ENCODE data around the gene DNM1L. TPM values are rescaled to one million over a fixed set of nuclear protein-coding genes. Genes with fewer than 3 reads are reported as not detected.

Gene DNM1L
- total and polyA plus RNA-seq, 8 donors = 17.7 to 157 (median 36.7) TPM

DNA sequence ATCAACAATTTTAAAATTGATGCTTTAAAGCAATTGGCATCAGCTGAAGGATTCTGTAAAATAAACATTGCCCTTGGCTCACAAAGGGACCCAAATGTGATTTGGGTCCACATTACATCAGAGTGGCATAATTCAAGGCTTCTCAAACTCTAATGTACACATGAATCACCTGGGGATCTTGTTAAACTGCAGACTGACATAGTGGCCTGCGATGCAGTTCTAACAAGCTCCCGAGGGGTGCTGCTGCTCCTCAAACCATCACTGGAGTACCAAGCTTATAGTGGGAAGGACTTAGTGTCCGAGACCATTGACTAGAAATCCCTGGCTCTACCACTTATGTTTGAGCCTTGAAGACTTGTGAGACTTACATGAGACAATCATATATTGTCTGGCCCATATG, 31.8 kb upstream of the DNM1L start:
- 67 to 93% (median 78%) methylated on average over 3 of the region's 3 CpGs for WGBS, 5 donors
- H3K4me3 ChIP-seq = no peak overlapping the region
- peaks cover 6 to 37% (median 34%) of the 10 kb centered on the region in 4 donors for H3K36me3 ChIP-seq
- H3K9me3 ChIP-seq = no peaks in the 10 kb centered on the region
- TF ChIP-seq EP300 (IDR thresholded peaks at IDR 0.05) (no peak), POLR2A (IDR thresholded peaks at IDR 0.05) (no peak), POLR2AphosphoS5 (IDR thresholded peaks at IDR 0.05) (no peak)
- TF ChIP-seq, protein P1, sequence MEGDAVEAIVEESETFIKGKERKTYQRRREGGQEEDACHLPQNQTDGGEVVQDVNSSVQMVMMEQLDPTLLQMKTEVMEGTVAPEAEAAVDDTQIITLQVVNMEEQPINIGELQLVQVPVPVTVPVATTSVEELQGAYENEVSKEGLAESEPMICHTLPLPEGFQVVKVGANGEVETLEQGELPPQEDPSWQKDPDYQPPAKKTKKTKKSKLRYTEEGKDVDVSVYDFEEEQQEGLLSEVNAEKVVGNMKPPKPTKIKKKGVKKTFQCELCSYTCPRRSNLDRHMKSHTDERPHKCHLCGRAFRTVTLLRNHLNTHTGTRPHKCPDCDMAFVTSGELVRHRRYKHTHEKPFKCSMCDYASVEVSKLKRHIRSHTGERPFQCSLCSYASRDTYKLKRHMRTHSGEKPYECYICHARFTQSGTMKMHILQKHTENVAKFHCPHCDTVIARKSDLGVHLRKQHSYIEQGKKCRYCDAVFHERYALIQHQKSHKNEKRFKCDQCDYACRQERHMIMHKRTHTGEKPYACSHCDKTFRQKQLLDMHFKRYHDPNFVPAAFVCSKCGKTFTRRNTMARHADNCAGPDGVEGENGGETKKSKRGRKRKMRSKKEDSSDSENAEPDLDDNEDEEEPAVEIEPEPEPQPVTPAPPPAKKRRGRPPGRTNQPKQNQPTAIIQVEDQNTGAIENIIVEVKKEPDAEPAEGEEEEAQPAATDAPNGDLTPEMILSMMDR (IDR thresholded peaks at IDR 0.05) = no peak
- intact Hi-C loops (cut with DNase I; ENCODE audit: low total_unique reads) = no loop called here
- H3K27me3 ChIP-seq = no peaks in the 10 kb centered on the region
- H3K4me1 ChIP-seq = peaks cover 0 to 15% (median 6%) of the 10 kb centered on the region in 4 donors
- DNase-seq = no peak
- H3K27ac ChIP-seq = no peak overlapping the region

DNA sequence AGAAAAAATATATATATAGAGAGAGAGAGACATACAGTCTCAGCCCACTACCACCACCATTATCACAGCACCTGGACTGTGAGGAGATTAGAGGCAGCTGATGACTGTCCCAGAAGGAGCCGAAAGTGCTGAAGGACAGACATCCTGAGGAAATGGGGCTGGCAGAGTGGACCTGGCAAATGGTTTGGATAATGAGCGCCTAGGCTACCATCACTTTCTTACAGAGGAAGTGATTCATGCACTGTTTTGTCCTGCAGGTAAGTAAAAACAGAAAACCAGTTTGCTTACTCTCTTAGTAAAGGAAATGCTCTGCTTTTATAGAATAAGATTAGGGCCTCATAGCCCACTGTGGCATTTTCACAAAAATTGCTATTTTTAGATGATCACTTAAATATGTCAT, 28.6 kb upstream of the DNM1L start:
- intact Hi-C loops (cut with DNase I; ENCODE audit: low total_unique reads) = no loop called here
- H3K36me3 ChIP-seq = peaks cover 0 to 12% (median 9%) of the 10 kb centered on the region in 4 donors
- no peaks in the 10 kb centered on the region for H3K27me3 ChIP-seq
- no peak overlapping the region for H3K27ac ChIP-seq
- DNase-seq = no peak
- no peak for TF ChIP-seq POLR2AphosphoS5 (IDR thresholded peaks at IDR 0.05)
- TF ChIP-seq POLR2A (IDR thresholded peaks at IDR 0.05) = no peak
- TF ChIP-seq, protein P1 (IDR thresholded peaks at IDR 0.05) = no peak
- TF ChIP-seq EP300 (IDR thresholded peaks at IDR 0.05) = no peak
- peaks cover 0 to 15% (median 6%) of the 10 kb centered on the region in 4 donors for H3K4me1 ChIP-seq
- WGBS, 5 donors = 51 to 81% (median 68%) methylated on average over 2 of the region's 2 CpGs
- H3K4me3 ChIP-seq = no peak overlapping the region
- H3K9me3 ChIP-seq = no peaks in the 10 kb centered on the region

DNA sequence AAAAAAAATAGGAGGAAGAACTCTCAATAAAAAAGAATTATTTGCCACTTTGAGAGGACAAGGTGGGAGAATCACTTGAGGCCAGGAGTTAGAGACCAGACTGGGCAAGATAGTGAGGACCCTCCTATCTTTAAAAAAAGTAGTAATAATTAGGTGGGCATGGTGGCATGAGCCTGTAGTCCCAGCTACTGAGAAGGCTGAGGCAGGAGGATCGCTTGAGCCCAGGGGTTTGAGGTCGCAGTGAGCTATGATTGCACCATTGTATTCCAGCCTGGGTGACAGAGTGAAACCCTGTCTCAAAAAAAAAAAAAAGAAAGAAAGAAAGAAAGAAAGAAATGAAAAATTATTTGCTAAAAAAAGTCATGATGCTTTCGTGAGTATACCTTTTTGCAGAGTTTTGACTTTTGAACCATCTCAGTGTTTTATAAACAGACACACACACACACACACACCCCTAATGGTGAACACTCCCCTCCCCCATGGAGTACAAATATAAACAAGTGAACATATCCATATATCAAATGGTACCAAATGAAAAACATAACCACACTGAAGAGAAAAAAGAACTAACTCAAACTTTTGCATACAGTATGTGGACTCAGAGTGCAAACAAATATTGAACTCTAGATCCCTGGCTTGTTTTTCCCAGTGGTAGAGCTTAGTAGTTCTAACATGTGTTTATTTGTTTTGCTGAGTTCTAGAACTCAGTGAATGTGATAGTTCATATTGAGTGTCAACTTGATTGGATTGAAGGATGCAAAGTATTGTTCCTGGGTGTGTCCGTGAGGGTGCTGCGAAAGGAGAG, 27.7 kb upstream of the DNM1L start:
- TF ChIP-seq POLR2AphosphoS5 (IDR thresholded peaks at IDR 0.05) (no peak), EP300 (IDR thresholded peaks at IDR 0.05) (no peak), POLR2A (IDR thresholded peaks at IDR 0.05) (no peak)
- TF ChIP-seq, protein P1 (IDR thresholded peaks at IDR 0.05) = no peak
- H3K36me3 ChIP-seq = peaks cover 0 to 3% (median 1%) of the 10 kb centered on the region in 4 donors
- no peaks in the 10 kb centered on the region for H3K27me3 ChIP-seq
- peaks cover 0 to 15% (median 6%) of the 10 kb centered on the region in 4 donors for H3K4me1 ChIP-seq
- no peaks in the 10 kb centered on the region for H3K9me3 ChIP-seq
- intact Hi-C loops (cut with DNase I; ENCODE audit: low total_unique reads) = no loop called here
- H3K4me3 ChIP-seq = no peak overlapping the region
- H3K27ac ChIP-seq = no peak overlapping the region
- no peak for DNase-seq
- WGBS, 5 donors = 82 to 92% (median 86%) methylated on average over 5 of the region's 5 CpGs

DNA sequence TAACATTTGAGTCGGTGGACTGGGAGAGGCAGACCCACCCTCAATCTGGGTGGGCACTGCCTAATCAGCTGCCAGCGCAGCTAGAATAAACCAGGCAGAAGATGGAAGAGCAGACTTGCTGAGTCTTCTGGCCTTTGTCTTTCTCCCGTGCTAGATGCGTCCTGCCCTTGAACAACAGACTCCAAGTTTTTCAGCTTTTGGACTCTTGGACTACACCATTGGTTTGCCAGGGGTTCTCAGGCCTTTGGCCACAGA, 27.2 kb upstream of the DNM1L start:
- H3K4me3 ChIP-seq = no peak overlapping the region
- H3K4me1 ChIP-seq = peaks cover 0 to 11% (median 5%) of the 10 kb centered on the region in 4 donors
- no peaks in the 10 kb centered on the region for H3K36me3 ChIP-seq
- H3K27me3 ChIP-seq = no peaks in the 10 kb centered on the region
- 65 to 80% (median 72%) methylated on average over 4 of the region's 4 CpGs for WGBS, 5 donors
- H3K27ac ChIP-seq = no peak overlapping the region
- intact Hi-C loops (cut with DNase I; ENCODE audit: low total_unique reads) = no loop called here
- no peaks in the 10 kb centered on the region for H3K9me3 ChIP-seq
- DNase-seq = no peak
- TF ChIP-seq POLR2AphosphoS5 (IDR thresholded peaks at IDR 0.05) (no peak), EP300 (IDR thresholded peaks at IDR 0.05) (no peak), POLR2A (IDR thresholded peaks at IDR 0.05) (no peak)
- TF ChIP-seq, protein P1 (IDR thresholded peaks at IDR 0.05) = no peak
